Mesenchymal stem cell (in vitro differentiated cells and primary cell): ENCODE data around the gene YIPF2.
"Not testable (repeated sequence)": the region's sequence is repeated elsewhere in the genome, so short reads cannot be mapped to it uniquely, and the experiment has no call there.

Source experiments
- DNase-seq: peaks from one replicate; pipeline ENCODE4 v3.0.0-alpha.2; 2013
- H2AFZ ChIP-seq: one replicate; pipeline ENCODE4 v1.6.1; 2013; ENCODE audit warnings: low read depth, mild to moderate bottlenecking, control low read depth, inconsistent platforms, low read length, moderate library complexity
- H2AK5ac ChIP-seq: 2 replicates; pipeline ENCODE4 v1.6.1; 2013; ENCODE audit warnings: low read length, moderate library complexity, mild to moderate bottlenecking, inconsistent platforms; ENCODE audit not compliant: severe bottlenecking
- H2BK120ac ChIP-seq: one replicate; pipeline ENCODE4 v1.6.1; 2013; ENCODE audit warnings: low read depth, mild to moderate bottlenecking, inconsistent platforms, low read length, moderate library complexity
- H2BK12ac ChIP-seq, 2 experiments: one replicate each; pipeline ENCODE4 v1.6.1; 2013; ENCODE audit warnings: inconsistent platforms in 2 of 2, low read length in 2 of 2, mild to moderate bottlenecking in 2 of 2, moderate library complexity in 2 of 2, control low read depth in 1 of 2
- H2BK15ac ChIP-seq: one replicate; pipeline ENCODE4 v1.6.1; 2013; ENCODE audit warnings: mild to moderate bottlenecking, low read depth, inconsistent platforms; ENCODE audit not compliant: poor library complexity, severe bottlenecking
- H2BK5ac ChIP-seq: 2 replicates; pipeline ENCODE4 v1.6.1; 2013; ENCODE audit warnings: low read depth, mild to moderate bottlenecking, low read length, control low read depth, inconsistent platforms; ENCODE audit not compliant: poor library complexity, severe bottlenecking
- H3K14ac ChIP-seq, 2 experiments: one replicate each; pipeline ENCODE4 v1.6.1; 2013; ENCODE audit warnings: inconsistent platforms in 2 of 2, low read length in 2 of 2, control low read depth in 1 of 2, mild to moderate bottlenecking in 1 of 2, moderate library complexity in 1 of 2
- H3K18ac ChIP-seq, 2 experiments: one replicate each; pipeline ENCODE4 v1.6.1; 2013; ENCODE audit warnings: inconsistent platforms in 2 of 2, low read length in 2 of 2, control low read depth in 1 of 2, low read depth in 1 of 2, mild to moderate bottlenecking in 1 of 2
- H3K23ac ChIP-seq, 2 experiments: one replicate each; pipeline ENCODE4 v1.6.1; 2013; ENCODE audit warnings: inconsistent platforms in 2 of 2, low read length in 2 of 2, mild to moderate bottlenecking in 2 of 2, moderate library complexity in 2 of 2, control low read depth in 1 of 2
- H3K27ac ChIP-seq: 2 replicates; pipeline ENCODE4 v1.5.1; 2013; ENCODE audit warnings: mild to moderate bottlenecking, moderate library complexity, low read length, control low read depth, inconsistent platforms; ENCODE audit not compliant: poor library complexity, severe bottlenecking
- H3K27me3 ChIP-seq, 2 experiments: 2 replicates each; pipeline versions ENCODE4 v1.6.1 to v1.7.0; 2013; ENCODE audit warnings: low read length in 2 of 2, mild to moderate bottlenecking in 2 of 2, moderate library complexity in 2 of 2, control low read depth in 1 of 2, inconsistent platforms in 1 of 2; ENCODE audit not compliant: control insufficient read depth in 1 of 2, insufficient read depth in 1 of 2
- H3K36me3 ChIP-seq, 2 experiments: 2 replicates each; pipeline versions ENCODE4 v1.6.1 to v1.7.0; 2013; ENCODE audit warnings: low read length in 2 of 2, control low read depth in 1 of 2, inconsistent platforms in 1 of 2, low read depth in 1 of 2, mild to moderate bottlenecking in 1 of 2; ENCODE audit not compliant: insufficient read depth in 2 of 2, control insufficient read depth in 1 of 2
- H3K4ac ChIP-seq, 2 experiments: one replicate each; pipeline ENCODE4 v1.6.1; 2013; ENCODE audit warnings: inconsistent platforms in 2 of 2, low read length in 2 of 2, mild to moderate bottlenecking in 2 of 2, moderate library complexity in 2 of 2, control low read depth in 1 of 2, low read depth in 1 of 2
- H3K4me1 ChIP-seq: 2 replicates; pipeline ENCODE4 v1.6.1; 2013; ENCODE audit warnings: low read depth, low read length, control low read depth; ENCODE audit not compliant: control insufficient read depth, insufficient read depth
- H3K4me2 ChIP-seq: 2 replicates; pipeline ENCODE4 v1.6.1; 2013; ENCODE audit warnings: low read length, mild to moderate bottlenecking, inconsistent platforms; ENCODE audit not compliant: poor library complexity, severe bottlenecking
- H3K4me3 ChIP-seq, 2 experiments: 2 replicates each; pipeline versions ENCODE4 v1.5.1 to v1.7.0; 2013; ENCODE audit warnings: low read length in 2 of 2, mild to moderate bottlenecking in 2 of 2, control low read depth in 1 of 2, low read depth in 1 of 2; ENCODE audit not compliant: insufficient read depth in 1 of 2
- H3K79me1 ChIP-seq: replicated peaks from 2 replicates; pipeline ENCODE4 v1.6.1; 2013; ENCODE audit warnings: mild to moderate bottlenecking, control low read depth, low read length, inconsistent platforms; ENCODE audit not compliant: poor library complexity, severe bottlenecking
- H3K9ac ChIP-seq: 2 replicates; pipeline ENCODE4 v1.7.0; 2013; ENCODE audit warnings: mild to moderate bottlenecking, low read length, moderate library complexity
- H3K9me3 ChIP-seq: 2 replicates; pipeline ENCODE4 v1.7.0; 2013; ENCODE audit warnings: mild to moderate bottlenecking, low read length; ENCODE audit not compliant: control insufficient read depth
- H4K8ac ChIP-seq: one replicate; pipeline ENCODE4 v1.6.1; 2013; ENCODE audit warnings: inconsistent platforms, mild to moderate bottlenecking, low read length, moderate library complexity
- H4K91ac ChIP-seq: one replicate; pipeline ENCODE4 v1.6.1; 2013; ENCODE audit warnings: mild to moderate bottlenecking, low read length, inconsistent platforms
- WGBS: methylation state at CpG from one replicate; pipeline ENCODE4 v1.1.7; 2013; ENCODE audit warnings: mixed read lengths; 5-methylcytosine and 5-hydroxymethylcytosine counted together

The YIPF2 gene

DNA sequence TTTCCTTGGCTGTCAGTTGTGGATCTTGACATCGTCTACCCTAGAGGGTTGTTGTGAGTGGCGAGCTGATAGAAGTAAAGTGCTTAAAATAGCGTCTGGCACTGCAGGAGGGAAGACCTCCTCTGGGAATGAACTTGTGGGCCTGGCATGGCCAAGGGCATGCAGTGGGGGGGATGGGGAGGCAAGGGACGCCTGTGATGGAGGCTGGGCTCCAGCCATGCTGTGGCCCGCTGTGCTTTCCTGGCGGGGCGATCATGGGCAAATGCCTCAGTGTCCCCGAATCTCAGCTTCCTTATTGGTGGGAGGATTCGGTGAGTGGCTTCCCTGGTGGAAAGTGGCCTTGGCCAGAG is 46.4 kb downstream of the YIPF2 start:
- peak overlapping the region; percentile 43 to 60 for H2BK12ac ChIP-seq
- peaks cover 34% of the 10 kb centered on the region for H3K4me1 ChIP-seq
- no peak overlapping the region for H2BK5ac ChIP-seq
- no peak overlapping the region for H2AFZ ChIP-seq
- DNase-seq, result no peak
- H3K4me2 ChIP-seq, result no peak overlapping the region
- H3K23ac ChIP-seq, result peak overlapping the region in 1 of 2 experiments; percentile 57
- no peak overlapping the region for H2AK5ac ChIP-seq
- H3K79me1 ChIP-seq, result peaks cover 49% of the 10 kb centered on the region
- no peak overlapping the region for H3K27ac ChIP-seq
- peak overlapping the region; percentile 40 for H4K91ac ChIP-seq
- H3K27me3 ChIP-seq, result no peaks in the 10 kb centered on the region
- H3K9ac ChIP-seq, result no peak overlapping the region
- 78% methylated on average over 9 of the region's 9 CpGs for WGBS
- no peaks in the 10 kb centered on the region for H3K9me3 ChIP-seq
- H3K4ac ChIP-seq, result no peak overlapping the region
- H3K18ac ChIP-seq, result peak overlapping the region in 1 of 2 experiments; percentile 46
- peak overlapping the region; percentile 32 for H4K8ac ChIP-seq
- no peak overlapping the region for H3K14ac ChIP-seq
- no peak overlapping the region for H2BK15ac ChIP-seq
- H3K36me3 ChIP-seq, result peaks cover 0 to 14% of the 10 kb centered on the region in 2 experiments
- H3K4me3 ChIP-seq, result no peak overlapping the region
- H2BK120ac ChIP-seq, result no peak overlapping the region

DNA sequence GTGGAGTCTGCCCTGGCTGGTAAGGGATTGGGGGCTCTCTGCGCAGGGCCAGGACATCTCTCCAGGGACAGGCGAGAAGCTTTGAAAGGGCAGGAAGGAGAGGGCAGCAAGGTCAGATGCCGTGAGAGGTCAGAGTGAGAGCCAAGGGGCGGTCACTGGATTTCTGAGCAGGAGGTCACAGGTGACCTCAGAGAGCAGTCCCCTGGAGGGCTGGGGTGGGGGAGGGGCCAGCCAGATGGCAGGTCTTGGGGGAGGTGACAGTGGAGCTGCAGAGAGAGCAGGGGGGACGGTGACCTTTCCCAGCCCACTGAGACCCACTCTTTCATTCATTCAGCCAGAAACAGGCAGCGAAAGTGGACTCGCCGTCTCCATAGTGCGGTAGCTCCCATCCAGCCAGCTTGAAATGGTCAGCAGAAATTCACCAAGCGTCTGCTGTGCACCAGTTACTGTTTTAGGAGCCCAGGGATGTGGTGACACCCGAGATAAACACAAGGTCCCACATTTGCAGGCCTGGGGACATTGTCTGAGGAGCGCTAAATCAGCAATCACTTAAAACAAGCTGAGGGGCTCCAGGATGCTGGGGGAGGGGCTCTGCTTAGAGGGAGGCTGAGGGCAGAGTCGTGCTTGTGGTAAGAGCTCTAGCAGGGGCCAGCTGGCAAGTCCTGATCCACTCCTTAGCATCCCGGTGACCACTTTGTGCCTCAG is 46.9 kb downstream of the YIPF2 start:
- H3K27ac ChIP-seq, result no peak overlapping the region
- peaks cover 0 to 11% of the 10 kb centered on the region in 2 experiments for H3K36me3 ChIP-seq
- no peak overlapping the region for H2BK15ac ChIP-seq
- no peak overlapping the region for H2BK120ac ChIP-seq
- peaks cover 48% of the 10 kb centered on the region for H3K79me1 ChIP-seq
- H3K9ac ChIP-seq, result no peak overlapping the region
- H3K27me3 ChIP-seq, result no peaks in the 10 kb centered on the region
- H3K4me1 ChIP-seq, result peaks cover 33% of the 10 kb centered on the region
- no peak overlapping the region for H4K91ac ChIP-seq
- no peak overlapping the region for H3K14ac ChIP-seq
- H3K9me3 ChIP-seq, result no peaks in the 10 kb centered on the region
- H4K8ac ChIP-seq, result peak overlapping the region; percentile 32
- peak overlapping the region in 1 of 2 experiments; percentile 57 for H3K23ac ChIP-seq
- no peak overlapping the region for H3K4me3 ChIP-seq
- H3K18ac ChIP-seq, result peak overlapping the region in 1 of 2 experiments; percentile 67
- no peak overlapping the region for H3K4ac ChIP-seq
- DNase-seq, result no peak
- no peak overlapping the region for H2AFZ ChIP-seq
- 41% methylated on average over 14 of the region's 14 CpGs for WGBS
- H2BK12ac ChIP-seq, result peak overlapping the region; percentile 43 to 60
- no peak overlapping the region for H2BK5ac ChIP-seq
- no peak overlapping the region for H3K4me2 ChIP-seq
- H2AK5ac ChIP-seq, result no peak overlapping the region

DNA sequence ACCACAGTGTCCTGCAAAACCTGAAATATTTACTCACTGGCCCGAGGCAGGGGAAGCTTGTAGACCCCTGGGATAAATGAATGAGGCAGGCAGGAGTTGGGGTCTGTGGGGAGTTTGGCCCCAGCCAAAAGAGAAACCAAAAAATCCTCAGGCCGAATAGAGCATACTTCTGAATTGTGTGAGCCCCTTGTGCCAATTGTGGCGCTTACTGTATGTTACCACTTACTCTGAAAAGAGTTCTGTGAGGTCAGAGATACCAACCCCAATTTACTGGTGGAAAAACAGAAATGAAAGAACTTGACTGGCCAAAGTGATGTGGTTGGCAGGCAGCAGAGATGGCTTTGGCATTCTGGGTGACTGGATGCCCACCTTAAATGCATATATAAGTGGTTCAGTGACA is 50.2 kb downstream of the YIPF2 start:
- peaks cover 27% of the 10 kb centered on the region for H3K4me1 ChIP-seq
- no peak overlapping the region for H3K18ac ChIP-seq
- H2AFZ ChIP-seq, result no peak overlapping the region
- H2BK5ac ChIP-seq, result no peak overlapping the region
- H2BK15ac ChIP-seq, result no peak overlapping the region
- no peaks in the 10 kb centered on the region for H3K27me3 ChIP-seq
- no peak overlapping the region for H3K23ac ChIP-seq
- H2AK5ac ChIP-seq, result no peak overlapping the region
- H4K8ac ChIP-seq, result no peak overlapping the region
- no peak overlapping the region for H3K4me3 ChIP-seq
- 88% methylated on average over 3 of the region's 3 CpGs for WGBS
- peak overlapping the region; percentile 35 for H3K9ac ChIP-seq
- H3K4ac ChIP-seq, result no peak overlapping the region
- no peak overlapping the region for H3K14ac ChIP-seq
- no peak for DNase-seq
- H2BK120ac ChIP-seq, result no peak overlapping the region
- peaks cover 45% of the 10 kb centered on the region for H3K79me1 ChIP-seq
- no peak overlapping the region for H4K91ac ChIP-seq
- no peaks in the 10 kb centered on the region for H3K9me3 ChIP-seq
- no peak overlapping the region for H2BK12ac ChIP-seq
- H3K4me2 ChIP-seq, result no peak overlapping the region
- H3K27ac ChIP-seq, result no peak overlapping the region
- H3K36me3 ChIP-seq, result peaks cover 0 to 13% of the 10 kb centered on the region in 2 experiments

DNA sequence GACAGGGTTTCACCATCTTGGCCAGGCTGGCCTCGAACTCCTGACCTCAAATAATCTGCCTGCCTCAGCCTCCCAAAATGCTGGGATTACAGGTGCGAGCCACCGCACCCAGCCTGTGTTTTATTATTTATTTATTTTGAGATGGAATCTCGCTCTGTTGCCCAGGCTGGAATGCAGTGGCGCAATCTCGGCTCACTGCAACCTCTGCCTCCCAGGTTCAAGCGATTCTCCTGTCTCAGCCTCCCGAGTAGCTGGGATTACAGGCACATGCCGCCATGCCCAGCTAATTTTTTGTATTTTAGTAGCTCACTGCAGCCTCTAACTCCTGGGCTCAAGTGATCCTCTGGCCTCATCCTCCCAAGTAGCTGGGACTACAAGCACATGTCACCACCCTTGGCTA is 50.8 kb downstream of the YIPF2 start:
- not testable (repeated sequence) for H2AFZ ChIP-seq, H2BK15ac ChIP-seq, H3K27me3 ChIP-seq, H2BK5ac ChIP-seq, H3K36me3 ChIP-seq, H2AK5ac ChIP-seq, H3K14ac ChIP-seq, H2BK120ac ChIP-seq, H2BK12ac ChIP-seq, H4K8ac ChIP-seq, H3K4ac ChIP-seq, DNase-seq, H4K91ac ChIP-seq, H3K9me3 ChIP-seq, H3K18ac ChIP-seq, H3K4me2 ChIP-seq, H3K27ac ChIP-seq, H3K23ac ChIP-seq, H3K4me3 ChIP-seq
- WGBS, result 98% methylated on average over 8 of the region's 9 CpGs
- Histone ChIP-seq H3K79me1 (peaks cover 41% of the 10 kb centered on the region), H3K9ac (peak overlapping the region; percentile 35), H3K4me1 (peaks cover 24% of the 10 kb centered on the region)
